Type B pancreatic cell (in vitro differentiated cells): ENCODE measurements around the gene NBPF11. TPM values are rescaled to one million over a fixed set of nuclear protein-coding genes. Genes with fewer than 3 reads are reported as not detected.
"Not testable (repeated sequence)": the region's sequence is repeated elsewhere in the genome, so short reads cannot be mapped to it uniquely, and the experiment has no call there.

Source experiments
- DNase-seq: peaks from one replicate; pipeline ENCODE4 v3.0.0; 2021; ENCODE audit warnings: mixed read lengths; ENCODE audit not compliant: unreplicated experiment; ENCODE audit errors: extremely low spot score
- H3K27ac Mint-ChIP-seq: 2 replicates; pipeline ENCODE4 v1.8.0; 2021; ENCODE audit warnings: mild to moderate bottlenecking, mixed read lengths
- H3K27me3 Mint-ChIP-seq: 2 replicates; pipeline ENCODE4 v1.8.0; 2021; ENCODE audit warnings: mixed read lengths
- H3K36me3 Mint-ChIP-seq: 2 replicates; pipeline ENCODE4 v1.8.0; 2021; ENCODE audit warnings: mixed read lengths
- H3K4me1 Mint-ChIP-seq: one replicate; pipeline ENCODE4 v1.8.0; 2021; ENCODE audit warnings: mixed read lengths; ENCODE audit not compliant: unreplicated experiment
- H3K4me3 Mint-ChIP-seq: 2 replicates; pipeline ENCODE4 v1.8.0; 2021; ENCODE audit warnings: mild to moderate bottlenecking, mixed read lengths
- H3K9me3 Mint-ChIP-seq: 2 replicates; pipeline ENCODE4 v1.8.0; 2021; ENCODE audit warnings: mixed read lengths
- CTCF ChIP-seq: fragments of 200-600 bp; sonication (generic); conservative IDR thresholded peaks from 2 replicates; pipeline ENCODE4 v1.5.0; 2021; ENCODE audit warnings: antibody characterized with exemption, mild to moderate bottlenecking
- total RNA-seq: library from RNA; stranded (reverse); gene quantifications from 2 replicates; pipeline ENCODE4 v1.2.1, GENCODE V29; 2021; ENCODE audit warnings: low replicate concordance

NBPF11 gene
- total RNA-seq, 1 donor from 2014 or later = 18.0 TPM

GRCh38 chr1:148120395-148120794 is 31.7 kb downstream of the NBPF11 start:
- DNase-seq, H3K4me3 Mint-ChIP-seq, H3K27me3 Mint-ChIP-seq, H3K36me3 Mint-ChIP-seq, H3K27ac Mint-ChIP-seq, H3K9me3 Mint-ChIP-seq, H3K4me1 Mint-ChIP-seq: not testable (repeated sequence)
- peak; percentile 52 for TF ChIP-seq CTCF

GRCh38 chr1:148095732-148096131 is 56.3 kb downstream of the NBPF11 start:
- H3K4me1 Mint-ChIP-seq, H3K36me3 Mint-ChIP-seq, DNase-seq, H3K27ac Mint-ChIP-seq, H3K9me3 Mint-ChIP-seq, H3K27me3 Mint-ChIP-seq, H3K4me3 Mint-ChIP-seq: not testable (repeated sequence)

GRCh38 chr1:148086196-148086595 is 65.9 kb downstream of the NBPF11 start:
- H3K27me3 Mint-ChIP-seq, DNase-seq, H3K9me3 Mint-ChIP-seq, H3K4me3 Mint-ChIP-seq, H3K36me3 Mint-ChIP-seq, H3K4me1 Mint-ChIP-seq, H3K27ac Mint-ChIP-seq: not testable (repeated sequence)

GRCh38 chr1:148081205-148081604 is 70.9 kb downstream of the NBPF11 start:
- DNase-seq, H3K27ac Mint-ChIP-seq, H3K36me3 Mint-ChIP-seq: not testable (repeated sequence)

GRCh38 chr1:148078632-148079519 is 73.2 kb downstream of the NBPF11 start:
- not testable (repeated sequence) for DNase-seq, H3K27ac Mint-ChIP-seq, H3K27me3 Mint-ChIP-seq, H3K4me1 Mint-ChIP-seq, H3K9me3 Mint-ChIP-seq, H3K36me3 Mint-ChIP-seq, H3K4me3 Mint-ChIP-seq

More at GRCh38 chr1:148081205-148081604, 70.9 kb downstream of the NBPF11 start:
- not testable (repeated sequence) for H3K4me3 Mint-ChIP-seq, H3K4me1 Mint-ChIP-seq, H3K27me3 Mint-ChIP-seq, H3K9me3 Mint-ChIP-seq

GRCh38 chr1:148078090-148078489 is 74.0 kb downstream of the NBPF11 start:
- H3K9me3 Mint-ChIP-seq, H3K4me3 Mint-ChIP-seq, H3K36me3 Mint-ChIP-seq, DNase-seq, H3K27me3 Mint-ChIP-seq, H3K27ac Mint-ChIP-seq, H3K4me1 Mint-ChIP-seq: not testable (repeated sequence)

GRCh38 chr1:148077458-148077857 is 74.6 kb downstream of the NBPF11 start:
- H3K4me1 Mint-ChIP-seq, H3K4me3 Mint-ChIP-seq, H3K36me3 Mint-ChIP-seq, H3K9me3 Mint-ChIP-seq, H3K27me3 Mint-ChIP-seq, DNase-seq, H3K27ac Mint-ChIP-seq: not testable (repeated sequence)

GRCh38 chr1:148073392-148073791 is 78.7 kb downstream of the NBPF11 start:
- H3K27me3 Mint-ChIP-seq, H3K27ac Mint-ChIP-seq, DNase-seq, H3K4me3 Mint-ChIP-seq, H3K4me1 Mint-ChIP-seq, H3K36me3 Mint-ChIP-seq, H3K9me3 Mint-ChIP-seq: not testable (repeated sequence)

- not testable (repeated sequence) for H3K4me1 Mint-ChIP-seq, H3K36me3 Mint-ChIP-seq, DNase-seq, H3K27ac Mint-ChIP-seq, H3K27me3 Mint-ChIP-seq, H3K4me3 Mint-ChIP-seq, H3K9me3 Mint-ChIP-seq
These were observed 83.5 kb downstream of the NBPF11 start for GRCh38 chr1:148068606-148069005.

GRCh38 chr1:148068201-148068600 is 83.9 kb downstream of the NBPF11 start:
- not testable (repeated sequence) for H3K36me3 Mint-ChIP-seq, H3K4me3 Mint-ChIP-seq, H3K27me3 Mint-ChIP-seq, H3K4me1 Mint-ChIP-seq, DNase-seq, H3K27ac Mint-ChIP-seq, H3K9me3 Mint-ChIP-seq

- not testable (repeated sequence) for DNase-seq, H3K36me3 Mint-ChIP-seq, H3K4me3 Mint-ChIP-seq, H3K4me1 Mint-ChIP-seq, H3K27ac Mint-ChIP-seq, H3K9me3 Mint-ChIP-seq, H3K27me3 Mint-ChIP-seq
These were observed 91.8 kb downstream of the NBPF11 start for GRCh38 chr1:148060294-148060701.

GRCh38 chr1:148057384-148057783 is 94.7 kb downstream of the NBPF11 start:
- DNase-seq = not testable (repeated sequence)

More at GRCh38 chr1:148057384-148057783, 94.7 kb downstream of the NBPF11 start:
- H3K27ac Mint-ChIP-seq, H3K9me3 Mint-ChIP-seq, H3K4me3 Mint-ChIP-seq, H3K27me3 Mint-ChIP-seq, H3K36me3 Mint-ChIP-seq, H3K4me1 Mint-ChIP-seq: not testable (repeated sequence)
